ENCODE results near the gene MYRFL.

MYRFL gene

GRCh38 chr12:69951108-69951507, 126.1 kb downstream of the MYRFL start:
- no peak for TF ChIP-seq CTCF (IDR thresholded peaks at IDR 0.05; ENCODE audit: low read depth, low read length, missing control alignments)
- no peak overlapping the region for H3K4me3 ChIP-seq (ENCODE audit: low read depth, low read length)
- no peak for DNase-seq (ENCODE audit: low read depth)
- in situ Hi-C loops (cut with HindIII; ENCODE audit: low sequenced_read_pairs): no loop called here

- in situ Hi-C loops (cut with HindIII; ENCODE audit: low sequenced_read_pairs): no loop called here
- no peak for DNase-seq (ENCODE audit: low read depth)
- no peak for TF ChIP-seq CTCF (IDR thresholded peaks at IDR 0.05; ENCODE audit: low read depth, low read length, missing control alignments)
- H3K4me3 ChIP-seq (ENCODE audit: low read depth, low read length): no peak overlapping the region
Measured at GRCh38 chr12:69952890-69953289, 127.9 kb downstream of the MYRFL start.

GRCh38 chr12:69961246-69961645, 136.2 kb downstream of the MYRFL start:
- no peak for DNase-seq (ENCODE audit: low read depth)
- in situ Hi-C loops (cut with HindIII; ENCODE audit: low sequenced_read_pairs): no loop called here
- TF ChIP-seq CTCF (IDR thresholded peaks at IDR 0.05; ENCODE audit: low read depth, low read length, missing control alignments): no peak
- H3K4me3 ChIP-seq (ENCODE audit: low read depth, low read length): no peak overlapping the region

GRCh38 chr12:69966409-69966808, 141.4 kb downstream of the MYRFL start:
- DNase-seq (ENCODE audit: low read depth): no peak
- no peak overlapping the region for H3K4me3 ChIP-seq (ENCODE audit: low read depth, low read length)
- no peak for TF ChIP-seq CTCF (IDR thresholded peaks at IDR 0.05; ENCODE audit: low read depth, low read length, missing control alignments)
- in situ Hi-C loops (cut with HindIII; ENCODE audit: low sequenced_read_pairs): no loop called here

- no peak overlapping the region for H3K4me3 ChIP-seq (ENCODE audit: low read depth, low read length)
- DNase-seq (ENCODE audit: low read depth): no peak
- in situ Hi-C loops (cut with HindIII; ENCODE audit: low sequenced_read_pairs): no loop called here
- no peak for TF ChIP-seq CTCF (IDR thresholded peaks at IDR 0.05; ENCODE audit: low read depth, low read length, missing control alignments)
Measured at GRCh38 chr12:69966839-69967238, 141.8 kb downstream of the MYRFL start.

- no peak overlapping the region for H3K4me3 ChIP-seq (ENCODE audit: low read depth, low read length)
- TF ChIP-seq CTCF (IDR thresholded peaks at IDR 0.05; ENCODE audit: low read depth, low read length, missing control alignments): no peak
- in situ Hi-C loops (cut with HindIII; ENCODE audit: low sequenced_read_pairs): no loop called here
- no peak for DNase-seq (ENCODE audit: low read depth)
Measured at GRCh38 chr12:69969011-69969410, 144.0 kb downstream of the MYRFL start.

- H3K4me3 ChIP-seq (ENCODE audit: low read depth, low read length): no peak overlapping the region
- in situ Hi-C loops (cut with HindIII; ENCODE audit: low sequenced_read_pairs): no loop called here
- DNase-seq (ENCODE audit: low read depth): no peak
- no peak for TF ChIP-seq CTCF (IDR thresholded peaks at IDR 0.05; ENCODE audit: low read depth, low read length, missing control alignments)
Measured at GRCh38 chr12:69972136-69972535, 147.1 kb downstream of the MYRFL start.

Data from astrocyte of the cerebellum (primary cell).